ENCODE measurements around the gene NKAP. TPM values are rescaled to one million over a fixed set of nuclear protein-coding genes. Genes with fewer than 3 reads are reported as not detected.

The NKAP gene
- total and polyA plus RNA-seq, 9 of the 15 experiments (the other 6 are each of a cell fraction or from before 2014, with no cell fraction given), result 3.1 to 8.3 (median 7.0) TPM

GRCh38 chrX:119871599-119872395, 71.8 kb downstream of the NKAP start, which contains the start of the genes NDUFA1 and RNF113A:
TSS of gene NDUFA1 (plus strand) at chrX:119871832. CDS start at chrX:119871912, 80 bp downstream.
TSS of gene RNF113A (minus strand) at chrX:119871733. CDS start at chrX:119871613, 120 bp downstream.
- Histone ChIP-seq H3K9me3 (replicated peaks; ENCODE audit: control insufficient read depth, insufficient read depth, low read depth, low read length) (no peaks in the 10 kb centered on the region), H4K20me1 (replicated peaks; ENCODE audit: control insufficient read depth, insufficient read depth, low read length) (no peaks in the 10 kb centered on the region; the same call in 1 of the 2 replicates), H3K4me1 (replicated peaks in 1 of 2; ENCODE audit: control insufficient read depth in 2 of 2, insufficient read depth in 2 of 2, low read length in 2 of 2) (peaks cover 0 to 6% of the 10 kb centered on the region in 2 experiments; a peak in 2 of 5 replicates), H3K27ac (ENCODE audit: extremely low read depth, low read depth, low read length) (peak within 1 kb of the TSS; percentile 99), H3K9ac (ENCODE audit: insufficient read depth in 1 of 2, low read depth in 2 of 2, low read length in 2 of 2) (peak within 1 kb of the TSS; percentile 95 to 100), H3K9me1 (ENCODE audit: control insufficient read depth, insufficient read depth, low read length) (no peaks in the 10 kb centered on the region), H3K4me3 (peak within 1 kb of the TSS; percentile 94), H3K27me3 (ENCODE audit: control insufficient read depth in 2 of 2, insufficient read depth in 2 of 2, low read length in 2 of 2) (no peaks in the 10 kb centered on the region), H3K79me2 (ENCODE audit: control insufficient read depth, insufficient read depth, low read length) (peaks cover 64% of the 10 kb centered on the region), H3K36me3 (ENCODE audit: control insufficient read depth, insufficient read depth, low read length) (peaks cover 35% of the 10 kb centered on the region; the same call in 2 of the 3 replicates), H2AFZ (ENCODE audit: low read depth, low read length) (peak within 1 kb of the TSS; percentile 89), H3K4me2 (ENCODE audit: insufficient read depth, low read length) (peak within 1 kb of the TSS; percentile 97)
- BruUV-seq (replicated peaks), result TSS peak; percentile 76
- FAIRE-seq (peak; percentile 84), ATAC-seq (peak; percentile 94), DNase-seq (ENCODE audit: extremely low read depth in 1 of 4, low spot score in 3 of 4) (peak; percentile 77 to 94 (median 82))
- ChIA-PET CTCF (ENCODE audit: low intra/inter-chr PET ratio) (no interaction called here), POLR2A (interaction anchor here (0.6 to 4.1 kb wide), 6 partner anchors 10 to 179 kb away, joined by 3 to 30 read pairs (median 8); partner anchors contain the start of genes RPL39, SEPTIN6 and UPF3B)
- WGBS (ENCODE audit: insufficient coverage, low coverage, missing lambda C conversion rate), result 0% methylated on average over 54 of the region's 62 CpGs
- in situ Hi-C loops (cut with MboI), result loop anchor here (10.0 kb wide), 1 partner anchor 357 kb away; no protein-coding TSS in a partner anchor
- intact Hi-C loops (cut with micrococcal nuclease), result loop anchor here (2.0 kb wide), 1 partner anchor 19 kb away; the partner anchor contains the start of gene UPF3B
- no peak for TF ChIP-seq SMARCB1 (IDR thresholded peaks at IDR 0.05; ENCODE audit: insufficient read length, low read depth)
- TF ChIP-seq POLR2H (tag; IDR thresholded peaks at IDR 0.05; ENCODE audit: low read depth), result peak; percentile 91
- no peak for TF ChIP-seq MED1 (CRISPR knock-in tag; IDR thresholded peaks at IDR 0.05; ENCODE audit: borderline replicate concordance)
- TF ChIP-seq UBTF (IDR thresholded peaks at IDR 0.05; ENCODE audit: borderline replicate concordance in 1 of 2, low read depth in 2 of 2, low read length in 2 of 2), result 0 out of 4 replicates have a peak, but pooled peaks of 1 of the 2 experiments have one; percentile 75
- TF ChIP-seq DNMT1 (IDR thresholded peaks at IDR 0.05), result no peak
- peak; percentile 62 for TF ChIP-seq E2F1 (CRISPR knock-in tag; IDR thresholded peaks at IDR 0.05)
- TF ChIP-seq, protein P1, sequence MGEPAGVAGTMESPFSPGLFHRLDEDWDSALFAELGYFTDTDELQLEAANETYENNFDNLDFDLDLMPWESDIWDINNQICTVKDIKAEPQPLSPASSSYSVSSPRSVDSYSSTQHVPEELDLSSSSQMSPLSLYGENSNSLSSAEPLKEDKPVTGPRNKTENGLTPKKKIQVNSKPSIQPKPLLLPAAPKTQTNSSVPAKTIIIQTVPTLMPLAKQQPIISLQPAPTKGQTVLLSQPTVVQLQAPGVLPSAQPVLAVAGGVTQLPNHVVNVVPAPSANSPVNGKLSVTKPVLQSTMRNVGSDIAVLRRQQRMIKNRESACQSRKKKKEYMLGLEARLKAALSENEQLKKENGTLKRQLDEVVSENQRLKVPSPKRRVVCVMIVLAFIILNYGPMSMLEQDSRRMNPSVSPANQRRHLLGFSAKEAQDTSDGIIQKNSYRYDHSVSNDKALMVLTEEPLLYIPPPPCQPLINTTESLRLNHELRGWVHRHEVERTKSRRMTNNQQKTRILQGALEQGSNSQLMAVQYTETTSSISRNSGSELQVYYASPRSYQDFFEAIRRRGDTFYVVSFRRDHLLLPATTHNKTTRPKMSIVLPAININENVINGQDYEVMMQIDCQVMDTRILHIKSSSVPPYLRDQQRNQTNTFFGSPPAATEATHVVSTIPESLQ (CRISPR knock-in tag; IDR thresholded peaks at IDR 0.05), result 0 out of 2 replicates have a peak, but pooled peaks have one; percentile 48
- no peak for TF ChIP-seq RCOR1 (IDR thresholded peaks at IDR 0.05; ENCODE audit: borderline replicate concordance in 1 of 2, low read depth in 2 of 2, low read length in 2 of 2)
- no peak for TF ChIP-seq RFX5 (IDR thresholded peaks at IDR 0.05; ENCODE audit: low read depth, low read length)
- TF ChIP-seq, protein P2, sequence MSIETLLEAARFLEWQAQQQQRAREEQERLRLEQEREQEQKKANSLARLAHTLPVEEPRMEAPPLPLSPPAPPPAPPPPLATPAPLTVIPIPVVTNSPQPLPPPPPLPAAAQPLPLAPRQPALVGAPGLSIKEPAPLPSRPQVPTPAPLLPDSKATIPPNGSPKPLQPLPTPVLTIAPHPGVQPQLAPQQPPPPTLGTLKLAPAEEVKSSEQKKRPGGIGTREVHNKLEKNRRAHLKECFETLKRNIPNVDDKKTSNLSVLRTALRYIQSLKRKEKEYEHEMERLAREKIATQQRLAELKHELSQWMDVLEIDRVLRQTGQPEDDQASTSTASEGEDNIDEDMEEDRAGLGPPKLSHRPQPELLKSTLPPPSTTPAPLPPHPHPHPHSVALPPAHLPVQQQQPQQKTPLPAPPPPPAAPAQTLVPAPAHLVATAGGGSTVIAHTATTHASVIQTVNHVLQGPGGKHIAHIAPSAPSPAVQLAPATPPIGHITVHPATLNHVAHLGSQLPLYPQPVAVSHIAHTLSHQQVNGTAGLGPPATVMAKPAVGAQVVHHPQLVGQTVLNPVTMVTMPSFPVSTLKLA (conservative IDR thresholded peaks at IDR 0.05), result peak; percentile 71 to 75; a peak in 3 of 4 replicates
- 0 out of 2 replicates have a peak, but pooled peaks have one; percentile 48 for TF ChIP-seq CBX1 (IDR thresholded peaks at IDR 0.05; ENCODE audit: low read depth)
